ENCODE measurements around the gene TRMT10C. TPM values are rescaled to one million over a fixed set of nuclear protein-coding genes. Genes with fewer than 3 reads are reported as not detected.
"Not testable (repeated sequence)": the region's sequence is repeated elsewhere in the genome, so short reads cannot be mapped to it uniquely, and the experiment has no call there.

TRMT10C gene
- total and polyA plus RNA-seq, 2 donors (not counting 1 experiment from before 2014, with no cell fraction given): 20.6 to 23.8 TPM

DNA sequence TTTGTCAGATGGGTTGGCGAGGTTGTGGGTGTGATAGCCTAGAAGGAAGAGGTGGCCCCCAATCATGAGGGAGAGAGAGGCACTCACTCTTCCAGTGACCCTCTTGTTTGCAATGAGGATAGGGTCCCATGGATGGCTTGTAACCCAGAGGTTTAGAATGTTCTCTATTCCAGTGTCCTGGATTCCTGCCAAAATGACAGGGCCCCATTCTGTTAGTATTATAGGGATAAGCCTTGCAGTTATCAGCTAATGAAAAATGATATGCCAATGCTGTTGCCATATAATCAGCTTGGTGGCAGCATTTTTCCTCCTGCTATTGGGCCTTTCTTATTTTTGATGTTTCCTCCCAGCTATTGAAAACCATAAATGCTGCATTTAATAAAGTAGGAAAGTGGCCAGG lies 25.4 kb upstream of the TRMT10C start:
- no peak overlapping the region for H3K4me2 ChIP-seq (ENCODE audit: extremely low read depth, insufficient read depth, low read length)
- no peak overlapping the region for H3K9ac ChIP-seq (ENCODE audit: insufficient read depth, low read length)
- no peak for DNase-seq (ENCODE audit: low read depth in 2 of 2)
- no peak overlapping the region for H2AFZ ChIP-seq (ENCODE audit: low read length)
- H3K4me1 ChIP-seq (ENCODE audit: control insufficient read depth, extremely low read depth, insufficient read depth, low read length): no peaks in the 10 kb centered on the region
- H3K36me3 ChIP-seq (ENCODE audit: control insufficient read depth, insufficient read depth, low read length): no peaks in the 10 kb centered on the region
- H3K27ac ChIP-seq (ENCODE audit: insufficient read depth, low read length): no peak overlapping the region
- no peaks in the 10 kb centered on the region for H3K9me3 ChIP-seq (ENCODE audit: control insufficient read depth, insufficient read depth, low read depth, low read length)
- no peaks in the 10 kb centered on the region for H3K79me2 ChIP-seq (ENCODE audit: control insufficient read depth, insufficient read depth, low read length)
- H4K20me1 ChIP-seq (ENCODE audit: control insufficient read depth, extremely low read depth, insufficient read depth, low read length): no peaks in the 10 kb centered on the region
- TF ChIP-seq EZH2 (IDR thresholded peaks at IDR 0.05; ENCODE audit: low read length, missing control alignments): no peak
- TF ChIP-seq CTCF (conservative IDR thresholded peaks at IDR 0.05 in 1 of 2, IDR thresholded peaks at IDR 0.05 in 1 of 2; ENCODE audit: low read depth in 1 of 2, low read length in 2 of 2): no peak
- H3K4me3 ChIP-seq (replicated peaks in 1 of 4; ENCODE audit: control extremely low read depth in 1 of 4, insufficient read depth in 1 of 4, low read depth in 3 of 4, low read length in 4 of 4): no peak overlapping the region
- peaks cover 6% of the 10 kb centered on the region for H3K27me3 ChIP-seq (ENCODE audit: control insufficient read depth, insufficient read depth, low read length)

DNA sequence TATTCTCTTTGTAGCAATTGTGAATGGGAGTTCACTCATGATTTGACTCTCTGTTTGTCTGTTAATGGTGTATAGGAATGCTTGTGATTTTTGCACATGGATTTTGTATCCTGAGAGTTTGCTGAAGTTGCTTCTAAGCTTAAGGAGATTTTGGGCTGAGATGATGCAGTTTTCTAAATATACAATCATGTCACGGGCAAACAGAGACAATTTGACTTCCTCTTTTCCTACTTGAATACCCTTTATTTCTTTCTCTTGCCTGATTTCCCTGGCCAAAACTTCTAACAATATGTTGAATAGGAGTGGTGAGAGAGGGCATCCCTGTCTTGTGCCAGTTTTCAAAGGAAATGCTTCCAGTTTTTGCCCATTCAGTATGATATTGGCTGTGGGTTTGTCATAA lies 24.7 kb upstream of the TRMT10C start:
- not testable (repeated sequence) for H2AFZ ChIP-seq (ENCODE audit: low read length); H3K27me3 ChIP-seq (ENCODE audit: control insufficient read depth, insufficient read depth, low read length); H3K9ac ChIP-seq (ENCODE audit: insufficient read depth, low read length); DNase-seq (ENCODE audit: low read depth in 2 of 2); H3K79me2 ChIP-seq (ENCODE audit: control insufficient read depth, insufficient read depth, low read length); H3K27ac ChIP-seq (ENCODE audit: insufficient read depth, low read length); H3K4me3 ChIP-seq (replicated peaks in 1 of 4; ENCODE audit: control extremely low read depth in 1 of 4, insufficient read depth in 1 of 4, low read depth in 3 of 4, low read length in 4 of 4); H3K36me3 ChIP-seq (ENCODE audit: control insufficient read depth, insufficient read depth, low read length); H4K20me1 ChIP-seq (ENCODE audit: control insufficient read depth, extremely low read depth, insufficient read depth, low read length); H3K4me1 ChIP-seq (ENCODE audit: control insufficient read depth, extremely low read depth, insufficient read depth, low read length); H3K4me2 ChIP-seq (ENCODE audit: extremely low read depth, insufficient read depth, low read length); H3K9me3 ChIP-seq (ENCODE audit: control insufficient read depth, insufficient read depth, low read depth, low read length)

- TF ChIP-seq EZH2 (IDR thresholded peaks at IDR 0.05; ENCODE audit: low read length, missing control alignments) (no peak), CTCF (conservative IDR thresholded peaks at IDR 0.05 in 1 of 2, IDR thresholded peaks at IDR 0.05 in 1 of 2; ENCODE audit: low read depth in 1 of 2, low read length in 2 of 2) (no peak)
- Histone ChIP-seq H3K9me3 (ENCODE audit: control insufficient read depth, insufficient read depth, low read depth, low read length) (no peaks in the 10 kb centered on the region), H3K9ac (ENCODE audit: insufficient read depth, low read length) (no peak overlapping the region)
These were observed 18.7 kb upstream of the TRMT10C start for GRCh38 chr3:101542957-101543356.

More at GRCh38 chr3:101542957-101543356, 18.7 kb upstream of the TRMT10C start:
- no peaks in the 10 kb centered on the region for H3K36me3 ChIP-seq (ENCODE audit: control insufficient read depth, insufficient read depth, low read length)
- H3K27ac ChIP-seq (ENCODE audit: insufficient read depth, low read length): no peak overlapping the region
- no peak for DNase-seq (ENCODE audit: low read depth in 2 of 2)
- no peaks in the 10 kb centered on the region for H3K79me2 ChIP-seq (ENCODE audit: control insufficient read depth, insufficient read depth, low read length)
- H4K20me1 ChIP-seq (ENCODE audit: control insufficient read depth, extremely low read depth, insufficient read depth, low read length): no peaks in the 10 kb centered on the region
- H3K27me3 ChIP-seq (ENCODE audit: control insufficient read depth, insufficient read depth, low read length): no peaks in the 10 kb centered on the region
- no peak overlapping the region for H3K4me3 ChIP-seq (replicated peaks in 1 of 4; ENCODE audit: control extremely low read depth in 1 of 4, insufficient read depth in 1 of 4, low read depth in 3 of 4, low read length in 4 of 4)
- no peaks in the 10 kb centered on the region for H3K4me1 ChIP-seq (ENCODE audit: control insufficient read depth, extremely low read depth, insufficient read depth, low read length)
- no peak overlapping the region for H3K4me2 ChIP-seq (ENCODE audit: extremely low read depth, insufficient read depth, low read length)
- no peak overlapping the region for H2AFZ ChIP-seq (ENCODE audit: low read length)

Data from fibroblast of lung (primary cell).